DMS53 treated with DMSO at 0.1 percent for 48 hours (cell line): Measurements from ENCODE around the gene POMP.
"Not testable (repeated sequence)": the region's sequence is repeated elsewhere in the genome, so short reads cannot be mapped to it uniquely, and the experiment has no call there.

Source experiments
- DNase-seq: peaks from one replicate; lab custom pipeline; 2025; ENCODE audit not compliant: unreplicated experiment; lab: John Stamatoyannopoulos, UW

The POMP gene

GRCh38 chr13:28637714-28638355, 21.1 kb upstream of the POMP start:
- peak; percentile 31 for DNase-seq

- no peak for DNase-seq
Measured at GRCh38 chr13:28638756-28639155, 20.2 kb upstream of the POMP start.

DNA sequence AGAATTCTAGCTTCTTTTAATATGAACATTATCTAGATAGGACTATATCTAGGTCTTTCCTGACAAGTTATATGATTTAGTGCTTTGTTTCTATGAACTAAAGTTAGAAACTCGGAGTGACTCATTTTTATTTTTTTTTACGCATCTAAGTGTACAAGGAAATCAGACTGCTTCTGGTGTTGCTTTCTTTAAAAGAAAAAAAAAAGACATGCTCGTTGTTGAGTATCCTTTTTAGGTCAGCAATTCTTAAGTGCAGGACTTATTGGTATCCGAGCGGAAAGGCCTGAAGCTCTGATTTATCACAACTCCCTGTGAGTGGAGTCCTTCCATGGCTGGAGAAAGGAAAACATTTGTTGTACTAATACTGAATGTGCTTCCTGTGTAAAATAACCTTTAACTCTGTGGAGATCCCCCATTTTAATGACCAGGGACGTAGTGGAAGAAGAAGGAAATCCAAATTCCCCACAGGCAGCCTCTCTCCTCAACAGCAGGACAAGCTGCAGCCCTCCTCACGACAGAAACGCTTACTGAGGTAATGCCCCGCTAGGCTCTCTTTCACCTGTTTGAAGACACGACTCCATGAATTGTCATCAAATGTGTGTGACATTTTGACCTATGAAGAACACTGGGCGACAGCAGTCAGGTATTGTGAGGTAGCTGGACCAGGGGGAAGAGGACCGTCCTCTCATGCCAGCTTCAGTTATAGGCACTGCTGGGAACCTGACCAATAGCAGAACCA, 17.9 kb upstream of the POMP start:
- no peak for DNase-seq

DNA sequence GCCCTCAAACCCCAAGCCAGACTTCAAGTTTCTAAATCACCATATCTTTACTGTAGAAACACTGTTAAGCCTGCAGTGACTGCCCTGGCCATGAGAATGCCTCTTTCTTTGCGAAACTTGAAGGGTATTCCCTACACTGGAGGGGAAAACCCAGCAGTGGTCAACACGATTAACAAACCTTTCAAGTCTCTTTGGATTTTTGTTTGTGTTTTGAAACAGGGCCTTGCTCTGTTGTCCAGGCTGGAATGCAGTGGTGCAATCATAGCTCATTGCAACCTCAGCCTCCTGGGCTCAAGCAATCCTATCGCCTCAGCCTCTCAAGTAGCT, 17.4 kb upstream of the POMP start:
- no peak for DNase-seq

- no peak for DNase-seq
Measured at GRCh38 chr13:28650284-28650683, 8.6 kb upstream of the POMP start.

DNA sequence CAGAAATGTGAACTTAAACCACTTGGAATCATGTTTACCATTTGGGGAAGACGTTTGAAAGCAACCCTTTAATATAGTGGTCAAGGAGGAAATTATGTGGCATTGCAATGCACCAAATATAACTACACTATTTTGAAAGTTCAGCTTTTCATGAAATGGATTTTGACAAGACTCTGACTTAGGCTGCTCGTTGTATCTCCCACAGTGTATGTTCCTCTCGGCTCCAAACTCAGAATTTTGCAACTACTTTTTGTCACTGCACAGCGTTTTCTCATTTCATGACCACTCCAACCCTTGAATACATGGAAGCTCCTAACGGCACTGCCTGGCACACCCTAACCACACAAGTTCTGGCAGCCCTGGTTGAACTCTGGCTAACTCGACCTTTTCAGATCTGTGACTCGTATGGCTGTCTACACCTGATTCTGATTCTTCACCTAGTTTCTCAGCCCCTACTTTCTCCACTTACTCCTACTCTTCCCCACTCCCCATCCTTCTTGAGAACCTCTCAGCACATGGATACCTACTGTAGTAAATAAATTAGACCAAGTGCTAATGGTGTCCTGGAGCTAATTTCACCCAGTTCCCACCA, 7.0 kb upstream of the POMP start:
- DNase-seq: no peak

- no peak for DNase-seq
Measured at GRCh38 chr13:28653111-28653510, 5.8 kb upstream of the POMP start.

DNA sequence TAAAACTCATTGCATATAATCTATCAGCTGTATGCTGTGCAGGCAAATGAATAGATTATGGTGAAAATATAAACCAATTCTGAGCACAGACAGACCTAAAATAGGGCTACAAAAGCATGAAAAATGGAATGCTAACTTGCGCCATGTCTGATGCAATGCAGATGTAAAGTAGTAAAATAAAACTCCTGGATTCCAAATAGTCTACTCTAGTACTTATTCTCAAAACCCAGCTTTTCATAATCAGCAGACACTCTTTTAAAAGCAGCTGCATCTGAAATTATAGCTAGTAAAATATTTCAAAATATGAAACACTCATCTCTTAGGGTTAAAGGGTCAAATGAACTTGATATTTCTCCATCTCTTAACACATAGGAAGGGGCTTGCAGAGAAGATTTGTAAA, 4.7 kb upstream of the POMP start:
- no peak for DNase-seq

DNA sequence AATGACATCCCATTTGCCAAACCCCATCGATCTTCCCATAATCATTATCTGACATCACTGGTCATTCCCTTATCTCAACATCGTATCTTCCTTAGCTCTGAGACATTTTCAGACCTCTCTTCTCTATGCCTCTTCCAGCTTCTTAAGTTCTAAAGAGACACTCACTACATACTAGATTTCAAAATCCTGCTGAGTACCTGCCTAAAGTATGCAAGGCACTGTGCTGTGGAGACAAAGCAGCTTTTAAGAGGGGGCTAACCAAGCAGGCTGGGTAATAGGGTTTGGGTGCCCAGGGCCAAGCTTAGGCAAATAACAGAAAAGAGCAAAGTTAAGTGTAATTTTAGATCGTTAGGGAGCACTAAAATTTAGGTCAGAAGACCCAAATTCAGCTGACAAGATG, 3.4 kb upstream of the POMP start:
- no peak for DNase-seq

DNA sequence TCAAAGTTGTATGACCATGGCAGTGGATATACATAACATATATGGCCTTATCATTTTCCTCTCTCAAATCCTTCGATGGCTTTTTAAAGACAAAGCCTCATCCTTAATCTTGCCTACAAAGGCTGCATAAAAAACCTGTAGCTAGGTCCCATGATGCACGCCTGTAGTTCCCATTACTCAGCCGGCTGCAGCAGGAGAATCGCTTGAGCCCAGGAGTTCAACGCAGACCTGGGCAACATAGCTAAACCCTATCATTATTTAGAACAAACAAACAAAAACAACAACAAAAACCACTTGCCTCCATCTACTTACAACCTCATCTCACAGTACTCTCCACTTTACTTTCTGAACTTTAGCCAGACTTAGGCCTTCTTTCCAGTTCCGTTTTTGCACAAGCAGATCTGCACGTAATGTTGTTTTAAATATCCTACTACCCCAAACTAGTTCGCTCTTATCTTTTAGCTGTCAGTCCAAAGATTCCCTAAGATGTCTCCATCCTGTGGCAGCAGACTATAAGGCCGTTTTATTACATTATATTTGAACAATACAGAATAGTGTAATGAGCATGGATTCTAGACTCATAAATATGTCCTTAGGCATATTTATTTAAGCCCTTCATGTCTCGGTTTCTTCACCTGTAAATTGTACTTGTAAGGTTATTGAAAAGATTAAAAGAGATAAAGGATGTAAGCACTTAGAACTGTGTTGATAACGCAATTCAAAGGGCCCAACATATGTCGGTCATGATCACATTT, 969 bp upstream of the POMP start:
- DNase-seq: no peak

DNA sequence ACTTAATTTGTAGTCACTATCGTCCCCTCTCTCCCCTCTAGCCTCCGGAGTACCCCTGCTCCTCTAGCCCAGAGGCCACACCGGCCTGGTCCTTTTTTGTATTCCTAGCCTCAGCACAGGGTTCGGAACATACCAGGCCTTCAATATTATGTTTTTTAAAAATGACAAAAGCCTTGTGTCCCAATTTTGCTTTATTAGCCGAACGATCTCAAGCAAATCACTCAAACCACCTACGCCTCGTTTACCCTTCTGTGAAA, 463 bp upstream of the POMP start:
- no peak for DNase-seq

DNA sequence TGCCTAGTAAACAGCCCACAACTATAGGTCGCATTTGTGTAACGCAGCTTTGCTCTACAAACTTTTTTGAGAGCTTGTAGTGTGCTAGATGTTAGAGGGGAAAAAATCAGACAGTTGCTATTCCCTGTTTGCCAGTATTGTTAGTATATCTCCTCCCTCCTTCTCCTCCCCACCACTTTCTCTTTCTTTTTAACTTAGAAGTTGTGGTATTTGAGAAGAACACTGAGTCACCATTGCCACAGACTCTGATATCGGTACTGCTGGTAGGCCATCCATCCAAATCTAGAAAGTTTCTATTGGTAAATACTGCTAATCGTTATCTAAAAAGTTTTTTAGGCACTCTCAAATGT, 666 bp downstream of the POMP start:
- DNase-seq: no peak

DNA sequence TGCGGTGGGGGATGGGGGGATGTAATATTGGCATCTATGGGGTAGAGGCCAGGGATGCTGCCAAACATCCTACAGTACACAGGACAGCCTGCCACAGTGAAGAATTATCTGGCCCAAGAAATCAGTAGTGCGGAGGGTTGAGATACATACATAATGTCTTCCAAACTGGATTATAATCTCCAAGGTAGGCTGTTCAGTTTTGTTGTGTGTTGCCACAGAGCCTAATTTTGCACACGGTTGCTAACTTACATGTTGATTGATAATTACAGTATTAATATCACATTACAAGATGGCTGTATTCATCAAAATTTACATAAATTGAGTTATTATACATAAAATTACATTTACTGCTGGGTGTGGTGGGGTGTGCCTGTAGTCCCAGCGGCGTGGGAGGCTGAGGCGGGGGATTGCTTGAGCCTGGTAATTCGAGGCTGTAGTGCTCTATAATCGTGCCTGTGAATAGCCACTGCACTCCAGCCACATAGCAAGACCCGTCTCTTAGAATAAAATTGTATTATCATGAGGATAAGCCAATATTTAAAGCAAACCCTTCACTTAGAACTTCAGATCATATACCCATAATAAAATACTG, 8.1 kb downstream of the POMP start:
- DNase-seq: no peak

- no peak for DNase-seq
Measured at GRCh38 chr13:28671126-28671792, 12.3 kb downstream of the POMP start.

- no peak for DNase-seq
Measured at GRCh38 chr13:28678809-28679208, 19.9 kb downstream of the POMP start.

- DNase-seq: peak; percentile 6
Measured at GRCh38 chr13:28679628-28680027, 20.7 kb downstream of the POMP start.

DNA sequence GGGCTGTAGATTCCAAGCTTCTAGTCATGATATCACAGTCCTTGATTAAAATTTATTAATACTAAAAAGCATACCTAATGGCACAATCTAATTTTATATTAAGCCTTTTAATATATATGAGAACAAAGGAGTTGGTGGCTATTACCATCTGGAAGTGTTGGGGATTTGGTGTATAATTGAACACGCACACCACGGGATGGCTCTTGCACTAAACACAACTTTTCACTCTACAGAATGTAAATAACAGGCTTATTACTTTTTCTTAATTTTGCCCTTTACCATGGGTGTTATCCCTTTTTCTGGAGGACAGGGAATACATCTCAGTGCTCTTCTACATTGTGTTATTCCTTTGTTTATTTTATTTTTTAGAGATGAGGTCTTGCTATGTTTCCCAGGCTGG, 21.6 kb downstream of the POMP start:
- no peak for DNase-seq

- not testable (repeated sequence) for DNase-seq
Measured at GRCh38 chr13:28683169-28683568, 24.2 kb downstream of the POMP start.

GRCh38 chr13:28684257-28684656, 25.3 kb downstream of the POMP start:
- DNase-seq: no peak

GRCh38 chr13:28685114-28685513, 26.2 kb downstream of the POMP start:
- no peak for DNase-seq

GRCh38 chr13:28685892-28686291, 27.0 kb downstream of the POMP start:
- DNase-seq: no peak
